ENCODE results near the gene TMEM175. TPM values are rescaled to one million over a fixed set of nuclear protein-coding genes. Genes with fewer than 3 reads are reported as not detected.

Gene TMEM175
- total RNA-seq, 2 experiments from 2014 or later: 51.3 to 57.7 TPM

DNA sequence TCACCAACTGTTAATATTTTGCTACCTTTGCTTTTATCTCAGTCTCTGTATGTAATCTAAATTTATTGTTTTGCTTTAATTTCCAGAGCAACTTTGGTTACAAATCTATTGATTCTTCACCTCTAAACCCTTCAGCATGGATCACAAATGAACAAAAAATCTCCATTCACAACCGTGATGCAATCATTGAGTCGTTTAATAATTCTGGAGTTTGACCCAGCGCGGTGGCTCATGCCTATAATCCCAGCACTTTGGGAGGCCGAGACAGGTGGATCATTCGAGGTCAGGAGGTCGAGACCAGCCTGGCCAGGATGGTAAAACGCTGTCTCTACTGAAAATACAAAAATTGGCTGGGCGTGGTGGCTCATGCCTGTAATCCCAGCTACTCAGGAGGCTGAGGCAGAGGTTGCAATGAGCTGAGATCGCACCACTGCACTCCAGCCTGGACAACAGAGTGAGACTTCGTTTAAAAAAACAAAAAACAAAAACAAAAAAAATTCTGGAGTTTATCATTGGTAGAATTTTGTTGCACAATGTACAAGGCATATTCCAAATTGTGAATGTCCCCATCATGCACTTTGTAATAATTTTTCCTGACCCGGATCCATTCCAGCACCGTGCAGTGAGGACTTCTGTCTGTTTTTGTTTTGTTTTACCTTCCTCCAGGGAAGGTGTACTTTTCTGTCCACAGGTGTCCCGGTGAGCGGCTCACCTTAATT lies 52.2 kb downstream of the TMEM175 start:
- Mint-ChIP-seq H3K4me3 (peak overlapping the region; percentile 94), H3K36me3 (ENCODE audit: low read depth) (no peaks in the 10 kb centered on the region), H3K4me1 (ENCODE audit: low read depth) (peaks cover 25% of the 10 kb centered on the region), H3K9me3 (no peaks in the 10 kb centered on the region), H3K27me3 (no peaks in the 10 kb centered on the region), H3K27ac (peak overlapping the region; percentile 67)
- CTCF ChIA-PET: no interaction called here
- no peaks in the 10 kb centered on the region for H3K9me3 ChIP-seq (ENCODE audit: control insufficient read depth in 1 of 2, insufficient read depth in 1 of 2, low read length in 2 of 2)
- DNase-seq (no peak), ATAC-seq (ENCODE audit: poor library complexity) (peak; percentile 1)
- H3K27me3 ChIP-seq (ENCODE audit: control insufficient read depth in 1 of 2, insufficient read depth in 2 of 2, low read length in 2 of 2): no peaks in the 10 kb centered on the region
- no peak overlapping the region for H3K27ac ChIP-seq (ENCODE audit: low read depth in 1 of 2, low read length in 2 of 2)
- POLR2A ChIA-PET: no interaction called here
- peaks cover 41% of the 10 kb centered on the region for H3K4me1 ChIP-seq (ENCODE audit: insufficient read depth, low read length)
- intact Hi-C loops (cut with DNase I, micrococcal nuclease): loop anchor here (2.0 to 10.0 kb wide), 4 partner anchors 52 to 740 kb away; partner anchors contain the start of genes GAK (in 2 of the 2), TMEM175 (in 2 of the 2), ATP5ME (in 1 of the 2) and MYL5 (in 1 of the 2)
- peak overlapping the region; percentile 21 for H3K4me3 ChIP-seq (ENCODE audit: low read length)
- TF ChIP-seq, protein P1, sequence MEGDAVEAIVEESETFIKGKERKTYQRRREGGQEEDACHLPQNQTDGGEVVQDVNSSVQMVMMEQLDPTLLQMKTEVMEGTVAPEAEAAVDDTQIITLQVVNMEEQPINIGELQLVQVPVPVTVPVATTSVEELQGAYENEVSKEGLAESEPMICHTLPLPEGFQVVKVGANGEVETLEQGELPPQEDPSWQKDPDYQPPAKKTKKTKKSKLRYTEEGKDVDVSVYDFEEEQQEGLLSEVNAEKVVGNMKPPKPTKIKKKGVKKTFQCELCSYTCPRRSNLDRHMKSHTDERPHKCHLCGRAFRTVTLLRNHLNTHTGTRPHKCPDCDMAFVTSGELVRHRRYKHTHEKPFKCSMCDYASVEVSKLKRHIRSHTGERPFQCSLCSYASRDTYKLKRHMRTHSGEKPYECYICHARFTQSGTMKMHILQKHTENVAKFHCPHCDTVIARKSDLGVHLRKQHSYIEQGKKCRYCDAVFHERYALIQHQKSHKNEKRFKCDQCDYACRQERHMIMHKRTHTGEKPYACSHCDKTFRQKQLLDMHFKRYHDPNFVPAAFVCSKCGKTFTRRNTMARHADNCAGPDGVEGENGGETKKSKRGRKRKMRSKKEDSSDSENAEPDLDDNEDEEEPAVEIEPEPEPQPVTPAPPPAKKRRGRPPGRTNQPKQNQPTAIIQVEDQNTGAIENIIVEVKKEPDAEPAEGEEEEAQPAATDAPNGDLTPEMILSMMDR (IDR thresholded peaks at IDR 0.05): no peak
- no peaks in the 10 kb centered on the region for H3K36me3 ChIP-seq (ENCODE audit: insufficient read depth, low read length)

DNA sequence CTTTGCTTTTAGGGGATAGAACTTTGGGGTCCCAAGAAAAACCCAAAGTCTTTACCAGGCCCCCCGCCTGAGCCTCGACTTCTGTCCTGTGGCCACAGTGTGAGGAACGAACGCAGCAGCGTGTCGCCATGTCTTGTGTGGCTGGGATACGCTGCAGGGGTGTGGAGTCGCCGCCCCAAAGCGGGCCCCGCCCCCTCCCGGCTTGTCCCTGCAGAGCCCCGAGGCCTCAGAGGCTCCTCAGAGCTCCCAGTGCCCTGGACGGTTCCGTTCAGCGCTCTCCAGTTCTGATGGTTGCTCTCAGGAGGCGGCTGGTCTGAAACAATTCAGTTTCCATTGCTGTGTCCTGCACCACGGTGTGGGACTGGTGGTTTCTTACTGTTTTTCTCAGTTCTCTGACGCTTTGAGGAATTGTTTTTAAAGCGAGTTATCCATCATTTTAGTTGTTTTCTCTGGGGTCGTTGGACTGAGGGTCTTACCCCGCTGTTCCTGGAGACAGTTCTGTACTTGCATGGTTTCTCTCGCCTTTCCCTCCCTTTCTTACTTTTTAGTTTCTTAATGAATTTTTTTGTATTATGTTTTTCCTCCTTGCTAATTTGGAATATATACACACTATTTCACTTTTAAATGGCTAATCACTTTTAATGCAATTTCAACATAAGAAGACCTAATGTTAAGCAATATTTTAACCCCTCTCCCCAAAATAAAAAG lies 53.0 kb downstream of the TMEM175 start:
- intact Hi-C loops (cut with DNase I, micrococcal nuclease): loop anchor here (2.0 to 10.0 kb wide), 4 partner anchors 53 to 740 kb away; partner anchors contain the start of genes GAK (in 2 of the 2), TMEM175 (in 2 of the 2), ATP5ME (in 1 of the 2) and MYL5 (in 1 of the 2)
- Mint-ChIP-seq H3K4me3 (peak overlapping the region; percentile 94), H3K27ac (peak overlapping the region; percentile 67), H3K36me3 (ENCODE audit: low read depth) (no peaks in the 10 kb centered on the region), H3K9me3 (no peaks in the 10 kb centered on the region), H3K4me1 (ENCODE audit: low read depth) (peaks cover 25% of the 10 kb centered on the region), H3K27me3 (no peaks in the 10 kb centered on the region)
- TF ChIP-seq, protein P1 (IDR thresholded peaks at IDR 0.05): no peak
- Histone ChIP-seq H3K9me3 (ENCODE audit: control insufficient read depth in 1 of 2, insufficient read depth in 1 of 2, low read length in 2 of 2) (no peaks in the 10 kb centered on the region), H3K4me3 (ENCODE audit: low read length) (peak overlapping the region; percentile 21), H3K27ac (ENCODE audit: low read depth in 1 of 2, low read length in 2 of 2) (no peak overlapping the region), H3K27me3 (ENCODE audit: control insufficient read depth in 1 of 2, insufficient read depth in 2 of 2, low read length in 2 of 2) (no peaks in the 10 kb centered on the region), H3K4me1 (ENCODE audit: insufficient read depth, low read length) (peaks cover 36% of the 10 kb centered on the region), H3K36me3 (ENCODE audit: insufficient read depth, low read length) (peaks cover 3% of the 10 kb centered on the region)
- peak; percentile 54 to 85 (median 72) for DNase-seq
- ChIA-PET CTCF (no interaction called here), POLR2A (no interaction called here)
- peak; percentile 72 for ATAC-seq (ENCODE audit: poor library complexity)

DNA sequence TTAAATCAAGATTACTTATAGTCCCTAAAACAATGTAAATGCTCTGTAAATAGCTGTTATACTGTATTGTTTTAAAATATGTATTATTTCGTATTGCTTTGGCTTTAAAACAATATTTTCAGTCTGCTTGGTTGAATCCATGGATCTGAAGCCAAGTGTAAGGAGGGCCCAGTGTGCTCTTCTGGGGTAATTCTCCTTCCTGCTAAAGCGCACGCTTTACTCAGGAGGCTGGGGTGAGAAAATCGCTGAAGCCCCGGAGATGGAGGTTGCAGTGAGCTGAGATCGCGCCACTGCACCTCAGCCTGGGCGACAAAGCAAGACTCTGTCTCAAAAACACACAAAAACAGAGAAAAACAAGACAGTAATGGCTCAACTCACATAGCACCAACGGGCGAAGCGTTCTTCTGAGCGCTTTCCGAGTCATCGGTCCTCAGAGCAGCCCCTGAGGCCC lies 54.2 kb downstream of the TMEM175 start:
- Histone ChIP-seq H3K27ac (ENCODE audit: low read depth in 1 of 2, low read length in 2 of 2) (peak overlapping the region; percentile 41 to 46), H3K9me3 (ENCODE audit: control insufficient read depth in 1 of 2, insufficient read depth in 1 of 2, low read length in 2 of 2) (no peaks in the 10 kb centered on the region), H3K4me1 (ENCODE audit: insufficient read depth, low read length) (peaks cover 36% of the 10 kb centered on the region), H3K4me3 (ENCODE audit: low read length) (peak overlapping the region; percentile 78), H3K27me3 (ENCODE audit: control insufficient read depth in 1 of 2, insufficient read depth in 2 of 2, low read length in 2 of 2) (no peaks in the 10 kb centered on the region), H3K36me3 (ENCODE audit: insufficient read depth, low read length) (peaks cover 6% of the 10 kb centered on the region)
- TF ChIP-seq, protein P1 (IDR thresholded peaks at IDR 0.05): no peak
- no peaks in the 10 kb centered on the region for H3K36me3 Mint-ChIP-seq (ENCODE audit: low read depth)
- no peaks in the 10 kb centered on the region for H3K9me3 Mint-ChIP-seq
- intact Hi-C loops (cut with DNase I, micrococcal nuclease): loop anchor here (2.0 to 10.0 kb wide), 6 partner anchors 22 to 742 kb away; partner anchors contain the start of genes GAK (in 2 of the 2), TMEM175 (in 2 of the 2), ATP5ME (in 1 of the 2) and MYL5 (in 1 of the 2)
- no peak for DNase-seq
- ATAC-seq (ENCODE audit: poor library complexity): peak; percentile 24
- H3K27me3 Mint-ChIP-seq: no peaks in the 10 kb centered on the region
- peaks cover 25% of the 10 kb centered on the region for H3K4me1 Mint-ChIP-seq (ENCODE audit: low read depth)
- H3K27ac Mint-ChIP-seq: peak overlapping the region; percentile 82
- peak overlapping the region; percentile 94 for H3K4me3 Mint-ChIP-seq
- ChIA-PET POLR2A (interaction anchor here (1.0 to 2.5 kb wide), 6 partner anchors 14 to 312 kb away, joined by 3 to 17 read pairs (median 4); partner anchors contain the start of genes ATP5ME, DGKQ, GAK and MYL5), CTCF (interaction anchor here (1.6 to 1.8 kb wide), 2 partner anchors 54 to 244 kb away, joined by 11 read pairs; partner anchors contain the start of genes GAK and TMEM175)

All from CD4-positive, alpha-beta T cell (primary cell).